Ascending aorta (tissue), 2 donors: Measurements from ENCODE around the gene HBD. TPM values are rescaled to one million over a fixed set of nuclear protein-coding genes. Genes with fewer than 3 reads are reported as not detected.

ENCODE experiments used
- DNase-seq, 2 donors: peaks; one replicate each; pipeline ENCODE4 v3.0.0-alpha.2; 2019; ENCODE audit warnings: low spot score in 2 of 2
- H3K27ac ChIP-seq, 2 donors: fragments of 200-600 bp; sonication (generic); one replicate each; pipeline ENCODE4 v1.5.1; 2016 to 2017; ENCODE audit warnings: mild to moderate bottlenecking in 1 of 2
- H3K27me3 ChIP-seq: fragments of 200-600 bp; sonication (generic); one replicate; pipeline ENCODE4 v1.5.1; 2017
- H3K36me3 ChIP-seq, 2 donors: fragments of 200-600 bp; sonication (generic); one replicate each; pipeline ENCODE4 v1.5.1; 2016
- H3K4me1 ChIP-seq, 2 donors: fragments of 200-600 bp; sonication (generic); one replicate each; pipeline ENCODE4 v1.5.1; 2016 to 2017; ENCODE audit warnings: mild to moderate bottlenecking in 1 of 2
- H3K4me3 ChIP-seq, 2 donors: fragments of 200-600 bp; sonication (generic); one replicate each; pipeline ENCODE4 v1.5.1; 2016 to 2017; ENCODE audit warnings: mild to moderate bottlenecking in 1 of 2
- H3K9me3 ChIP-seq, 2 donors: fragments of 200-600 bp; sonication (generic); one replicate each; pipeline ENCODE4 v1.5.1; 2016
- CTCF ChIP-seq, 3 experiments: fragments of 200-600 bp in 2 of 3; fragments of 450-650 bp in 1 of 3; sonication (generic) in 2 of 3; IDR thresholded peaks; one replicate each; pipeline ENCODE4 v1.5.1; 2016 to 2019; ENCODE audit warnings: antibody characterized with exemption in 3 of 3, mild to moderate bottlenecking in 1 of 3, moderate library complexity in 1 of 3
- intact Hi-C: fragments of 100-400 bp; cut with DNase I; formaldehyde crosslinking; loops from one replicate; pipeline ENCODE4 v1.15.1; 2023
- total RNA-seq: library from RNA; depleted of rRNA; stranded (reverse); fragments of >200 nt; gene quantifications from one replicate; pipeline ENCODE4 v1.1.0, GENCODE V29; 2016

Gene HBD
- total RNA-seq, 1 donor from 2014 or later: not detected

DNA sequence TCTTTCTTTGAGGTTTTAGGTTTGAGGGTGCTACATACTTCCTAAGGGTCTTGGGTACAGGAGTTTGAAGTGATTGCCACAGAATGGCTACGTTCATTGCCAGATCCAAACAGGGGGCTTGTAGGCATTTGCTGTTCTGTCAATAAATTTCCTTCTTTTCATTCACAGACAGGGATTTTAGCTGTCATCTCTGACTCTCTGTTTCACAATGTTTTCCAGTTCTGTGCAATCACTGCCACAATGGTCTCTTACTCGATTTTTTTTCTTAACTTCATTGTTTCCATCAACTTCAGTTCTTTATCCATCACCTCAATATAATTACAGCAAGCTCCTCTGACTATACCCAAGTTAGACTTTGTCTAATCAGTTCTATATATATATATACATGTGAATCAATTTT lies 6.2 kb upstream of the HBD start:
- TF ChIP-seq CTCF (IDR thresholded peaks at IDR 0.05): no peak
- no peak overlapping the region for H3K27ac ChIP-seq
- no peak overlapping the region for H3K4me3 ChIP-seq
- no peaks in the 10 kb centered on the region for H3K4me1 ChIP-seq
- H3K36me3 ChIP-seq: no peaks in the 10 kb centered on the region
- no peak for DNase-seq
- H3K9me3 ChIP-seq: no peaks in the 10 kb centered on the region
- intact Hi-C loops: no loop called here
- no peaks in the 10 kb centered on the region for H3K27me3 ChIP-seq

DNA sequence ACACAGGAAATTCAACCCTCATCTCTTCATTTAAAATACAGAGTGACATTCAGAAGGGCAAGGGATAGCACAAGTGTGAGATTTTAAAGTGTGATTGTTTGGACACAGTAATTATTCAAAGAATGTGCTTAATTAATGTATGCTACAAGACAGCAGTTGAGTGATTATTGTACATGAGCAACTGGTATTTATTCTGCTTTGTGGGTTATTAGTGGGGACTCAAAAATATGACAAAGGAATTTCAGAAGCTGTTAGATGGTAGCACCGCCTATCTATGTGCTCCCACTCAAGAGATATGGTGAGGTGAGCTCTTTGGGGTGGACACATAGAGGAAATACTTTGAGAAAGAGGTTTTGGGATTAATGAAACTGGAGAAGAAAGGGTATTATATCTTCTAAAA lies 5.8 kb upstream of the HBD start:
- no peak for TF ChIP-seq CTCF (IDR thresholded peaks at IDR 0.05)
- H3K27ac ChIP-seq: no peak overlapping the region
- intact Hi-C loops: no loop called here
- H3K36me3 ChIP-seq: no peaks in the 10 kb centered on the region
- H3K4me3 ChIP-seq: no peak overlapping the region
- no peaks in the 10 kb centered on the region for H3K4me1 ChIP-seq
- H3K27me3 ChIP-seq: no peaks in the 10 kb centered on the region
- DNase-seq: no peak
- H3K9me3 ChIP-seq: no peaks in the 10 kb centered on the region

DNA sequence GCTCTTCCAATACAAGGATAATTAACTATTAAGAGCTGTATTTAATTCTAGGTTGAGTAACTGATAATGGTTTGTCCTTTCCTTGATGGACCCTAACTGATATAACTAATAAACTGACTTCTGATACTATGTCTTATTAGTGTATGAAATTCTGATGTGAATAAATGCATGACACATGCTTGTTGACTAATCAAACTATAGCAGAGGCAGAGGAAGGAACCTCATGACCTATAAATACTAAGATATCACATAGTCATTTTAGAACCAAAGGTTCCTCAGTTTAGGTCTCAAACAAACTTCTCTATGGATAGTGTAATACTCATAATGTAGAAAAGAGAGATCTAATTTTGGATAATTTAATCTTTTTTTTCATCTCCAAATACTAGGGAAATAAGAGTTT lies 4.8 kb upstream of the HBD start:
- Histone ChIP-seq H3K4me3 (no peak overlapping the region), H3K27ac (no peak overlapping the region)

GRCh38 chr11:5238486-5238885 lies 4.2 kb upstream of the HBD start:
- H3K27ac ChIP-seq: no peak overlapping the region
- intact Hi-C loops: no loop called here
- no peak overlapping the region for H3K4me3 ChIP-seq
- no peaks in the 10 kb centered on the region for H3K9me3 ChIP-seq
- no peaks in the 10 kb centered on the region for H3K4me1 ChIP-seq
- TF ChIP-seq CTCF (IDR thresholded peaks at IDR 0.05): no peak
- no peaks in the 10 kb centered on the region for H3K27me3 ChIP-seq
- H3K36me3 ChIP-seq: no peaks in the 10 kb centered on the region
- DNase-seq: no peak

More for the DNA sequence above, 4.8 kb upstream of the HBD start:
- Histone ChIP-seq H3K4me1 (no peaks in the 10 kb centered on the region), H3K36me3 (no peaks in the 10 kb centered on the region), H3K9me3 (no peaks in the 10 kb centered on the region), H3K27me3 (no peaks in the 10 kb centered on the region)
- DNase-seq: no peak
- TF ChIP-seq CTCF (IDR thresholded peaks at IDR 0.05): no peak
- intact Hi-C loops: no loop called here

GRCh38 chr11:5237420-5237819 lies 3.1 kb upstream of the HBD start:
- Histone ChIP-seq H3K4me3 (no peak overlapping the region), H3K4me1 (no peaks in the 10 kb centered on the region), H3K27ac (no peak overlapping the region), H3K36me3 (no peaks in the 10 kb centered on the region), H3K27me3 (no peaks in the 10 kb centered on the region), H3K9me3 (no peaks in the 10 kb centered on the region)
- no peak for TF ChIP-seq CTCF (IDR thresholded peaks at IDR 0.05)
- DNase-seq: no peak
- intact Hi-C loops: no loop called here

- H3K4me3 ChIP-seq: no peak overlapping the region
- no peaks in the 10 kb centered on the region for H3K36me3 ChIP-seq
- no peak for DNase-seq
- no peaks in the 10 kb centered on the region for H3K9me3 ChIP-seq
- no peaks in the 10 kb centered on the region for H3K27me3 ChIP-seq
- no peaks in the 10 kb centered on the region for H3K4me1 ChIP-seq
- intact Hi-C loops: no loop called here
- TF ChIP-seq CTCF (IDR thresholded peaks at IDR 0.05): no peak
- H3K27ac ChIP-seq: no peak overlapping the region
These were observed 1.2 kb upstream of the HBD start for GRCh38 chr11:5235364-5236095.
